Neural progenitor cell (in vitro differentiated cells): ENCODE measurements around the gene IRF5.

Source experiments
- CTCF ChIP-seq: fragments of 200-600 bp; sonication (generic); IDR thresholded peaks from 2 replicates; pipeline ENCODE4 v1.5.1; 2017; ENCODE audit warnings: antibody characterized with exemption, mild to moderate bottlenecking
- EZH2phosphoT487 ChIP-seq: fragments of 200-600 bp; sonication (generic); IDR thresholded peaks from 2 replicates; pipeline ENCODE4 v1.6.1; 2017; ENCODE audit warnings: antibody characterized with exemption

- TF ChIP-seq CTCF (no peak), EZH2phosphoT487 (no peak)
Measured at GRCh38 chr7:128906001-128906765, 31.5 kb upstream of the IRF5 start.
